Fibroblast of lung (primary cell): ENCODE results near the gene FOXK2. TPM values are rescaled to one million over a fixed set of nuclear protein-coding genes. Genes with fewer than 3 reads are reported as not detected.

Experiments used
- DNase-seq, 2 donors: peaks; one replicate each; pipeline versions ENCODE4 v3.0.0 to v3.0.0-alpha.2; 2010; ENCODE audit warnings: low read depth in 2 of 2
- H2AFZ ChIP-seq: 2 replicates; pipeline ENCODE4 v1.5.1; 2012; ENCODE audit warnings: low read length, control low read depth, inconsistent platforms
- H3K27ac ChIP-seq: 2 replicates; pipeline ENCODE4 v1.5.1; 2011; ENCODE audit warnings: low read length, control low read depth; ENCODE audit not compliant: insufficient read depth
- H3K27me3 ChIP-seq: 2 replicates; pipeline ENCODE4 v1.5.1; 2011; ENCODE audit warnings: mild to moderate bottlenecking, low read length; ENCODE audit not compliant: control insufficient read depth, insufficient read depth
- H3K36me3 ChIP-seq: 2 replicates; pipeline ENCODE4 v1.5.1; 2011; ENCODE audit warnings: low read length; ENCODE audit not compliant: control insufficient read depth, insufficient read depth
- H3K4me1 ChIP-seq: 2 replicates; pipeline ENCODE4 v1.5.1; 2011; ENCODE audit warnings: low read length; ENCODE audit not compliant: control insufficient read depth, insufficient read depth; ENCODE audit errors: extremely low read depth
- H3K4me2 ChIP-seq: 2 replicates; pipeline ENCODE4 v1.5.1; 2011; ENCODE audit warnings: low read length, control low read depth; ENCODE audit not compliant: insufficient read depth; ENCODE audit errors: extremely low read depth
- H3K4me3 ChIP-seq, 4 experiments: fragments of 200-600 bp in 1 of 4; sonication (generic) in 1 of 4; replicated peaks in 1 of 4; 2 replicates each; pipeline ENCODE4 v1.5.1; 2011 to 2016; ENCODE audit warnings: low read length in 4 of 4, low read depth in 3 of 4, mild to moderate bottlenecking in 3 of 4, control low read depth in 2 of 4, inconsistent platforms in 1 of 4, mixed read lengths in 1 of 4; ENCODE audit not compliant: insufficient read depth in 1 of 4; ENCODE audit errors: control extremely low read depth in 1 of 4
- H3K79me2 ChIP-seq: 2 replicates; pipeline ENCODE4 v1.5.1; 2012; ENCODE audit warnings: mild to moderate bottlenecking, low read length, inconsistent platforms; ENCODE audit not compliant: control insufficient read depth, insufficient read depth
- H3K9ac ChIP-seq: 2 replicates; pipeline ENCODE4 v1.5.1; 2011; ENCODE audit warnings: mild to moderate bottlenecking, low read length, control low read depth; ENCODE audit not compliant: insufficient read depth
- H3K9me3 ChIP-seq: 2 replicates; pipeline ENCODE4 v1.5.1; 2012; ENCODE audit warnings: low read depth, low read length; ENCODE audit not compliant: control insufficient read depth, insufficient read depth
- H4K20me1 ChIP-seq: 2 replicates; pipeline ENCODE4 v1.5.1; 2011; ENCODE audit warnings: low read length; ENCODE audit not compliant: control insufficient read depth, insufficient read depth; ENCODE audit errors: extremely low read depth
- CTCF ChIP-seq, 2 donors: IDR thresholded peaks in 1 of 2; conservative IDR thresholded peaks in 1 of 2; 1 replicate in 1 of 2; 2 replicates in 1 of 2; pipeline ENCODE4 v1.5.1; 2011 to 2012; ENCODE audit warnings: low read length in 2 of 2, control low read depth in 1 of 2, inconsistent platforms in 1 of 2, low read depth in 1 of 2, mild to moderate bottlenecking in 1 of 2
- EZH2 ChIP-seq: IDR thresholded peaks from 2 replicates; pipeline ENCODE4 v1.5.1; 2012; ENCODE audit warnings: low read length, control low read depth, mild to moderate bottlenecking; ENCODE audit errors: missing control alignments
- polyA plus RNA-seq, 2 donors: library from polyadenylated mRNA; depleted of rRNA in 1 of 2; stranded (reverse) in 1 of 2; unstranded in 1 of 2; fragments of >200 nt; gene quantifications; 2 replicates each; pipeline ENCODE4 v1.2.1, GENCODE V29; 2011 to 2012; ENCODE audit warnings: missing spikeins in 1 of 2
- total RNA-seq: library from RNA; depleted of rRNA; stranded (reverse); fragments of >200 nt; gene quantifications from 2 replicates; pipeline ENCODE4 v1.2.1, GENCODE V29; 2014

FOXK2 gene
- total and polyA plus RNA-seq, 2 donors (not counting 1 experiment from before 2014, with no cell fraction given), result 23.5 to 33.2 TPM

- TF ChIP-seq CTCF (conservative IDR thresholded peaks at IDR 0.05 in 1 of 2, IDR thresholded peaks at IDR 0.05 in 1 of 2; ENCODE audit: low read depth in 1 of 2, low read length in 2 of 2) (no peak), EZH2 (no peak)
- H3K9me3 ChIP-seq, result no peaks in the 10 kb centered on the region
- H3K27ac ChIP-seq, result no peak overlapping the region
- no peak overlapping the region for H2AFZ ChIP-seq
- no peaks in the 10 kb centered on the region for H3K4me1 ChIP-seq
- no peaks in the 10 kb centered on the region for H3K27me3 ChIP-seq
- H3K4me3 ChIP-seq, result no peak overlapping the region
- H3K4me2 ChIP-seq, result no peak overlapping the region
- H3K9ac ChIP-seq, result no peak overlapping the region
- DNase-seq, result no peak
- peaks cover 11% of the 10 kb centered on the region for H3K36me3 ChIP-seq
- no peaks in the 10 kb centered on the region for H4K20me1 ChIP-seq
- H3K79me2 ChIP-seq, result no peaks in the 10 kb centered on the region
Measured at GRCh38 chr17:82609655-82610054, 90.1 kb downstream of the FOXK2 start.

- DNase-seq, result peak; percentile 49 to 57
- Histone ChIP-seq H3K4me3 (no peak overlapping the region), H3K36me3 (peaks cover 17% of the 10 kb centered on the region), H3K9ac (no peak overlapping the region), H3K79me2 (no peaks in the 10 kb centered on the region), H3K4me1 (no peaks in the 10 kb centered on the region), H3K4me2 (no peak overlapping the region), H4K20me1 (no peaks in the 10 kb centered on the region), H2AFZ (no peak overlapping the region), H3K27me3 (no peaks in the 10 kb centered on the region), H3K27ac (no peak overlapping the region), H3K9me3 (no peaks in the 10 kb centered on the region)
- no peak for TF ChIP-seq EZH2
- TF ChIP-seq CTCF (conservative IDR thresholded peaks at IDR 0.05 in 1 of 2, IDR thresholded peaks at IDR 0.05 in 1 of 2; ENCODE audit: low read depth in 1 of 2, low read length in 2 of 2), result no peak
Measured at GRCh38 chr17:82611140-82612058, 91.9 kb downstream of the FOXK2 start.

- TF ChIP-seq EZH2 (no peak), CTCF (conservative IDR thresholded peaks at IDR 0.05 in 1 of 2, IDR thresholded peaks at IDR 0.05 in 1 of 2; ENCODE audit: low read depth in 1 of 2, low read length in 2 of 2) (no peak)
Measured at GRCh38 chr17:82613283-82614094, 94.0 kb downstream of the FOXK2 start.

More at GRCh38 chr17:82613283-82614094, 94.0 kb downstream of the FOXK2 start:
- Histone ChIP-seq H3K9me3 (no peaks in the 10 kb centered on the region), H3K4me3 (no peak overlapping the region), H3K79me2 (no peaks in the 10 kb centered on the region), H3K9ac (no peak overlapping the region), H3K36me3 (peaks cover 25% of the 10 kb centered on the region), H4K20me1 (no peaks in the 10 kb centered on the region), H3K27me3 (no peaks in the 10 kb centered on the region), H3K4me1 (no peaks in the 10 kb centered on the region), H3K27ac (no peak overlapping the region), H3K4me2 (no peak overlapping the region), H2AFZ (no peak overlapping the region)
- no peak for DNase-seq
